Measurements from ENCODE around the gene SKAP1.

GRCh38 chr17:48311324-48311723 lies 118.7 kb downstream of the SKAP1 start:
- TF ChIP-seq CTCF (IDR thresholded peaks at IDR 0.05) (no peak), EP300 (IDR thresholded peaks at IDR 0.05) (no peak)

Measured in ovary (tissue), 3 donors.